NCI-H2107 treated with DMSO at 0.1 percent for 48 hours (cell line): Measurements from ENCODE around the gene PTPRM.

Experiments used
- DNase-seq: peaks from one replicate; lab custom pipeline; 2025; ENCODE audit not compliant: unreplicated experiment; lab: John Stamatoyannopoulos, UW

The PTPRM gene

DNA sequence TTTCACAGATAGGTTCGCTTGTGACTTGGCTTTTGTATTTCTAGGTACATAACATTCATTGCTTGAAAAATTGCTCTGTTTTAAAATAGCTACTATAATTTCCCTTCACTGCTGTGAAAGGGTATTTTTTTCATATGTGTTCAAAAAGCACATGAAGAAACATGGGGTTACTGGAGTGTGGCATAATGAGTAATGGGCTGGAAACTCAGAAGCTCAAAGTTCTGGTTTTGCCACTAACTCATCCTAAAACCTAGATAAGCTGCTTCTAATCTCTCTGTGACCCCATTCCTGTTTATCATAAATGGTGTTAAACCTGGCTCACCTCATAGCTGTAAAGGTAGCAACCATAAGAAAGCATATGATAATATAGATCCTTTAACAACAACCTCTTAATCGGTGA lies 319.3 kb downstream of the PTPRM start:
- DNase-seq: no peak

DNA sequence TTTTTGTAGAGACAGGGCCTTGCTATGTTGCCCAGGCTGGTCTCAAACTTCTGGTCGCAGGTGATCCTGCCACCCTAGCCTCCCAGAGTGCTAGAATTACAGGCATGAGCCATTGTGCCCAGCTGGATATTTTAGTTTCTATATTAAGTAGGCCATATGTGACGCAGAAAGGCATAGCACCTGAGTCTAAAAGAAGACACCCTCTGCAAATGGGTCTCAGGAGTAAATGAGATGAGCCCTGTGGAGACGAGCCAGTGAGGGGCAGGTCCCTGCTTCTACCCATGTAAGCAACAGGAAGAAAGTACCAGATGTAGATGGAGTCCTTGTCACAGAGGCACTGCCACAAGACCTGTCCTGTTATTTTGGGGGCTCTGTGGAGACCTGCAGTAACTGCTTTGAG lies 322.4 kb downstream of the PTPRM start:
- no peak for DNase-seq

DNA sequence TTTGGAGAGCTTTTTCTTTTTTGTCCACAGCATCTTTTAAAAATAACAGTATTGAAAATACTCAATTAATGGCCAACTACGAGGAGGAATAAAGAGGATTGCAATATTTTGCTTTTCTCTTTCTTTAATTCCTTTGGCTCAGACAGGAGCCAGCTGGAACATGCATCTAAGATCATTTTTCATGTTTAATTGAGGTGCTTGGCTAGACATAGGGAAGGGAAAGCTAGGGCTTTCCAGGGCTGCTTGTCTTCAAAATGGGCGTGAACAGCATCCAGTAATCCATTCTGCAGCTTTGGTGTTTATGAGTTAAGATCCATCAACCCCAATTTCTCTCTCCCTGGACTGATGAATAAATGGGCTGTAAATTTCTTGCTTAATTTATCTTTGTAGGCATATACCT lies 323.0 kb downstream of the PTPRM start:
- no peak for DNase-seq

DNA sequence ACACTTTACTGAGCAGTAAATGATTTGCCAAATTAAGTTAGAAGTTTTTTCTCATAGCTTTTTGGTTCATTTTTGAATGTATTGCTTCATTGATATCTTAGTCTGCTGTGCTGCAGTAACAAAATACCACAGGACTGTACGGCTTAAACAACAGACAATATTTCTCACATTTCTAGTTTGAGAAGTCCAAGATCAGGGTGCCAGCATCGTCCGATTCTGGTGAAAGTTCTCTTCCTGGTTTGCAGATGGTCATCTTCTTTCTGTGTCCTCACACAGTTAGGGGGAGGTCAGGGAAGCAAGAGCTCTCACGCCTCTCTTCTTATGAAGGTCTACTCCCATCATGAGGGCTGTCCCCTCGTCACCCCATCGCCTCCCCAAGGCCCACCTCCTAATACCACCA lies 325.4 kb downstream of the PTPRM start:
- no peak for DNase-seq

DNA sequence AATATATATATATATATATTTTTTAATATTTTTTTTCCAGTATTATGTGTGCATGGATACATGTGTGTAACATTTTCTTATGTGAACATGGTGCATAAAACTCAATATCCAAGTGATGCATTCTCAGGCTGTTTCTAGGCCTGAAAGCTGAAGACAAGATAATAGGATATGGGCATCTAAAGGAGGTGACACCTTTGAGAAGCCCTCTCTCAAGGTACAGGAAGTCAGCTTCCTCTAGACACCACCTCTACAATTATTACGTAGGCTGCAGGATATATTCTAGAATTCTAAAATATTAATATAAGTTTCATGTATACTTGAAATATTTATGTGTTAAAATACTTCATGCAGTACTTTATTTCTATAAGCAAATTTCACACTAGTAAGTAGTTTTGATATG lies 327.5 kb downstream of the PTPRM start:
- DNase-seq: no peak

DNA sequence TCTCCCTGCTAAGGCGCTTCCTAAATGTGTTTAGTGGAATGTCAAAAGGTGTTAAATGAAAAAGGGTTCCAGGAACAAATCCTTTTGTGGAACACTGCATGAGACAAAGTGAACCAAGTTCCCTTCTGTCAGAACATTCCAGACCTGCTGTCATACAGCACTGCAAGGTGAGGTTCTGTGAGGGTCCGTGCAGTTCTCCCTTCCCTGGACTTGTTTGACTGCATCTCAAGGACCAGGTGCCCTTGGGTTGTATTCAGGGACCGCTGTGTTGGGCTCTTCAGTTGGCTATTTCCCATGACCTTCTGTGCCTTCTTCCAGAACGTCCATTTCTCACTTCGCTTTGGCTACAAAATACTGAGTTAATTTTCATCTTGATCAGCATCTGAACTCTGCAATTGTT lies 328.2 kb downstream of the PTPRM start:
- DNase-seq: no peak

DNA sequence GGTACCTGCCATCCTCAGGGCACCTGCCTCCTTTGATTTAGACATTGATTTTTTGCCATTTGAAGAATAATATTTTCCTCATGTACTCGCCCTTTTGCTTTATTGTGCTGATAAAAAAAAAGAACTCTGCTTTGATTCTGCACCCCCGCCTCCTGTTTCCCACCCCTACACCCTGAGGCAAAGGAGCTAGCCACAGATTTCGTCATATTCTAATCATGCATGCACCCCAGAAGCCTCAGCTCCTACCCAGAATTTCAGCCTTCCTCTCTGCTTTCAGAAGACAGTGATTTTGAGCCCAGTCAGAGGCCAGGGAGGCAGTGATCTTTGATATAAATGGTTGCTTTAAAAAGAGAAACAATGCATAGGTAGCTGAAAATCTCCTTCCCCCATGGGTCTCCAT lies 329.0 kb downstream of the PTPRM start:
- DNase-seq: no peak

DNA sequence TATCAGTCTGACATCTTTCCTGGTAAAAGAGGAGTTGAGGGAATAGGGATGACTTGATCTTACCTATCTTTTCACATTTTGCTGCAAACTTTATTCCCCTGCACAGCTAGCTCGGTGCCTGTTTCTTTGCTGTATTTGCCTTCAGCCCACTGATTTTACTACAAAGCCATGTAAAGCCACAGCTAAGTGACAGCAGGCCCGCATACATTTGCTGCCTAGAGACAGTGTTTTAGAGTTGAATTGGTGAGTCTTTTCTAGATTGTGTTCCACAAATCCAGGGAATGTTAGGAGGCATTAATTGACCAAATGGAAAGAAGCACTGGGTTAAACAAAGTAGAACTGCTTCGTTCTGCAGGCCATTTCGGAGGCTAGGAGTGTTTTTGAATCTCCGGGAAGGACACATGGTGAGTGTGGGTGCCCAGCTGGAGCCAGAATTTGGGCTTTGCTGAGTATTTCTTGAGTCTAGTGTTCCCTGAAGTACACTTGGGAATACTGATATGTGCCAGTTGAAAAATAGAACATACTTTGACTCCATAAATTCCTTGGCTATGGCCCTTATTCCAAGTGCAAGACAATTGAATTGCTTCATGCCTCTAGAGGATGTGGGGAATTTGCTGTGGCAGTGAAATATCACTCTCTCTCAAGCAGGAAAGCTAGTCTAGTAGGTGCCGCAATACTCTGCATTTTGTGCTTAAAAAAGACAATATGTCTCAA lies 329.8 kb downstream of the PTPRM start:
- no peak for DNase-seq

DNA sequence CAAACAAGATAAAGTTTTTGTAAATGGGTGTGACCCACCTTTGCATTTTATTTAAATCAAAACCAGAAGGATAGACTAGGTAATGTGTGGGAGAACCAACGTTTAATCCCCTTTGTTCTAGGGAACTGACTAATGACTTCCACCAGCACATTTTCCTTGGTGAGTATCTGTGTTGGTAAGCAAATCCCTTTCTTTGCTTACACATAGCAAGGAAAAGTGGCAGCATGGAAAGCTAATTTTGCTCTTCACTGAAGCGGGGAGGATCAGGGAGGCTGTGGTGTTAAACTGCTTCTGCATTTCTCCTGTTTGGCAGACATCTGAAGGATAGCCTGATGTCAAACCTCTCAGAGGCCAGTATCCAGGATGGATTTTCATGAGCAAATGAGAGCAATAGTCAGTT lies 331.1 kb downstream of the PTPRM start:
- no peak for DNase-seq

DNA sequence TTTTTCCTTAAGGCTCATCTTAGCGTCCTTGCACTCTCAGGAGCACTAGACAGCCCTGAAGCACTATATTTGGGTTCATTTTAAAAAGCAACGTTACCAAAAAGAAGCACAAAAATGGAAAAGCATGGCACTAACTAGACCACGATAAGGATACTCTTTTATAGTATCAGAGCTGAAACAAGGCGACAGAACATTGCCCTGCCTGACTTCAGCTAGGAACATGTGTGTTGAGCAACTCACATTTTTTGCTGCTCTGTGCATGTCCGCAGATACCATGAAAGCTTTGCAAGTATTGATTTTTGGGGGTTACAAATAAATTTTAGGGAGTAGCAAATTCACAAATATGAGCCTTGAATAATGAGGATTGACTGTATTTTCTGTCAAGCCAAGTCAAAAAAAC lies 332.0 kb downstream of the PTPRM start:
- no peak for DNase-seq

DNA sequence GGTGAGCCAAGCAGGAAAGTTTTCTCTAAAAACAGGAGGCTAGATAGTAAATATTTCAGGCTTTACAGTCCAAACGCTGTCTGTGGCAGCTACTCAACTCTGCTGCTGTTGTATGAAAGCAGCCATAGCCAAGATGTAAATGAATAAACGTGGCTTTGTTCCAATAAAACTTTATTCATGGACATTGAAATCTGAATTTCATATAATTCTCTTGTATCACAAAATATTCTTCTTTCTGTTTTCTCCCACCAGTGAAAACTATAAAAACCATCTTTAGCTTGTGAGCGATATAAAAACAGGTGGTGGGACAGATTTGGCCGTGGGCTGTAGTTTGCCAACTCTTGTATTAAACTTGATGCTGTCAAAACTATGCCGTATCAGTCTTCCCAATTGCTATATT lies 333.0 kb downstream of the PTPRM start:
- DNase-seq: no peak

DNA sequence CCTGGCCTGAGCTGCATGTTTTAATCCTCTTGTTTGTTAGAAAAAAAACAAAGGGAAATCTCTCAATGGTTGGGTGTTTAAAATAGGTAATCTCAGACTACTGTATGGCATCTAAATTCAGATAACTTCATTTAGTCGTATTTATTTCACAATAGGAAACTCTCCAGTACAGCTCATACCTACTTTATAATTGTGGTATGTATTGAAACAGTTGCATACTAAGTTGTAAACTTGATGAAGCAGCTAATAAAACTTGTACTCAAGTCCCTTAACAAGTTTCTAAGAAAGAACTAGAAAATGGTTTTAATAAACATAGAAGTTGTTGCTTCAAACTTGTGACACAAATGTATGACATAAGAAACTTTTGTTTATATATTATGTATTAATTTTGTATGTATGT lies 334.5 kb downstream of the PTPRM start:
- DNase-seq: no peak

DNA sequence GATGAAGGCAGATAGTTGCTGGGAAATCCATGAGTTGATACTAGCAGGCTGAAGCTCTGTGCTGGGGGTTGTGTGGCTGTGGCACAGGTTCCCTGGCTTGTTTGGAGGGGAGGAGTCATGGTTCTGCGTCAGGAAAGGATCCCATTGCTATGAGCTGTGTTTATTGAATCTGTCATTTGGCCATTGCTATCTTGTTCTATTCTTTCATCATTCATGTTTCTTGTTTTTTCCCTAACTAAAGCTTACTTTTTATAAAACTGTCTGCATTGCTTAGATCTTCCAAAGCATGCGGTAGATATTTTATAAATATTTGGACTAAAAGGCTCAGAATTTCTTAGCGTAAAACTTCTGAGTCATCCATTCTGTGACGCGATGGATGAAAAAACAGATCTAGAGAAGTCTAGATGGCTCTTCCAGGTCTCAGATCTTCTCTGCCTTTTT lies 335.3 kb downstream of the PTPRM start:
- no peak for DNase-seq

DNA sequence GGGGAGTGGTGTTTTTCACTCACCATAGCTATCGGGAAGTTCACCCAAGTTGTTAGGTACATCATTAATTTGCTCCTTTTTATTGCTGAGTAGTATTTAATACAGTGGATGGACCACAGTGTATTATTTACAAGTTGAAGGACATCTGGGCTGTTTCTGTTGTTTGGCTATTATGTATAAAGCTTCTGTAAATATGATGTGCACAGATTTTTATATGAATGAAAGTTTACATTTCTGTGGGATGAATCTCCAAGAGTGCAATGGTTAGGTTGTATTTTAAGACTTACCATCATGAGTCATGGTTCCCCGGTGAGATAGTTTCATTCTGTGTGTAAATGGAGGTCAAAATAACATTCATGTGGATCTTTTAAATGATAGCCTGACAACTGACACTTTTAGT lies 337.4 kb downstream of the PTPRM start:
- no peak for DNase-seq

DNA sequence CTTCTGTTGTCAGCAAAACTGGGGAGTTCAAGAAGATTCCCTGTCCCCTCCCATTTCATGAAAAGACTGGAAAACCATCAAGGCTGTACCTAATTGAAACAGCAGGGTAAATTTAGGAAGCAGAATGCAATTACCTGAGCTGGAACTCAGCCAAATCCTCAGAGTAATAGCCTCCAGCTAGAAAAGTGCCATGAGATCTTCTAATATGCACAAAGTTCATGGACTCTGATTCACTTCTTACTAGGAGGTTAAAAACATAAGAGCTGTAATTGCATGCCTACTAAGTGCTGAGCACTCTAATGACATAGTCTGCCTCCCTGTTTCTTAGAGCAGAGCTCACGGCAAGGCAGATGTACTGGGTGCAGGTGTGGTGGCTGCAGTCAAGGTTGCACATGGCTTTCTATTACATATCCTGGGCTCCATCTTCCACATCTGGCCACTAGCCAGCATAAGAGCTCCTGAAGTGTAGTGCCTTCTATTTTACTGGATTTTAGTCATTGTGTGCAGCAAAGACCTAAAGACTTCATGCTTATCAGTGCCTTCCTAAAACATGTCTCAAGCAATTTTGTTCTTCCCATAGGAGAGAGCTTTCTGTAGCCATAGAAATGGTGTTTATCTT lies 341.7 kb downstream of the PTPRM start:
- peak; percentile 60 for DNase-seq

DNA sequence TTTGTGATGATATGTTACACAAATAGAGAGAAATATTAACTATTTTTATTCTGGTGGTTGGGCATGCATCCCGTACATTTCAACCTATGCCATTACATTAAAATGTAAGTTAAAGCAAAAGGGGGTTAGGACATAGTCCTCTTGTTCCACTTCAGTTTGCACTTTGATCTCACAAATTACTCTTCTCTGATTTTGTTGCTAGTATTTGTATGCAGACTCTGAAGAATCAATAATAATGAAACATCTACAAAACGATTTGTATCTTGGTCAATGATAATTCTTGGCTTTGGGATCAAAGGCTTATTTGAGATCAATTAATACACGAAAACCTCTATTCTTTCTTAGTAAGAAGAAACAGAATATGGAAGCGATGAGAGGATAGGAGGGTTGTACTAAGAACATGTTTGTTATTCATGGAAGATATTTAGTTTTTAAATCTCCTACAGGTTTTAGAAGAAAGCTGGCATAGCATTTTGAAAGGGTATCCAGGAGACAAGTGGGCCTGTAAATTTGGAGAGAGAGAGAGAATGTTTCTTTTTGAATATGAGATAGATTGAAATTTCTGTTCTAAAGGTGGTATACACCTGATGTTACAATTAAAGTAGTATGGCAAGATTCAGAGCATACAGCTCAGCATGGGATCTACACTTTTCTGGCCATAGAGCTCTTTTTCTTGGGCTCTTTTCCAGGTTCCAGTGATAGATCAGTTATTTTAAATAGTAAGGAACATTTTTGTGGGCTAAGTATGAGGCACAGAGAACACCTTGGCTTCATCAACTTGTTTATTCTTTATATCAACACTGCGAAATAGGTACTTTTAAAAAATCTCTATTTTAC lies 347.9 kb downstream of the PTPRM start:
- no peak for DNase-seq

DNA sequence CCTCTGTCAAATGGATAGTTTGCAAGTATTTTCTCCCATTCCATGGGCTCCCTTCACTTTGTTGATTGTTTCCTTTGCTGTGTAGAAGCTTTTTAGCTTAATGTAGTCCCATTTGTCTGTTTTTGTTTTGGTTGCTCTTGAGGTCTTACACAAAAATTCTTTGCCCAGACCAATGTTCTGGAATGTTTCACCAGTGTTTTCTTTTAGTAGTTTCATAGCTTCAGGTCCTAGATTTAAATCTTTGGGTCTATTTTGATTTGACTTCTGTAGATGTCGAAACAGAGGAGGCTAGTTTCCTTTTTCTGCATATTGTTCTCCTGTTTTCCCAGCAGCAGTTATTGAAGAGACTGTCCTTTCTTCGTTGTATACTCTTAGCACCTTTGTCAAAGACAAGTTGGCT lies 351.6 kb downstream of the PTPRM start:
- DNase-seq: no peak

DNA sequence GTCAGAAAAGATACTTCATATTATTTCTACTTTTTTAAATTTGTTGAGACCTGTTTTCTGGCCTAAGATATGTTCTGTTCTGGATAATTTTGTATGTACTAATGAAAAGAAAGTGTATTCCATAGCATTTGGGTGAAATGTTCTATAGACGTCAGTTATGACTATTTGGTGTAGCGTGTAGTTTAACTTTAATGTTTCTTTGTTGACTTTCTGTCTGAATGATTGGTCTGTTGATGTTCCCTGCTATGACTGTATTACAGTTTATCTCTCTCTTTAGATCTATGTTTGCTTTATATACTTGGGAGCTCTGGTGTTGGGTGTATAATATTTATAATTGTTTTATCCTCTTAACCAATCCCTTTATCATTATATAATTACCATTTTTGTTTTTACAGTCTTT lies 352.4 kb downstream of the PTPRM start:
- no peak for DNase-seq

DNA sequence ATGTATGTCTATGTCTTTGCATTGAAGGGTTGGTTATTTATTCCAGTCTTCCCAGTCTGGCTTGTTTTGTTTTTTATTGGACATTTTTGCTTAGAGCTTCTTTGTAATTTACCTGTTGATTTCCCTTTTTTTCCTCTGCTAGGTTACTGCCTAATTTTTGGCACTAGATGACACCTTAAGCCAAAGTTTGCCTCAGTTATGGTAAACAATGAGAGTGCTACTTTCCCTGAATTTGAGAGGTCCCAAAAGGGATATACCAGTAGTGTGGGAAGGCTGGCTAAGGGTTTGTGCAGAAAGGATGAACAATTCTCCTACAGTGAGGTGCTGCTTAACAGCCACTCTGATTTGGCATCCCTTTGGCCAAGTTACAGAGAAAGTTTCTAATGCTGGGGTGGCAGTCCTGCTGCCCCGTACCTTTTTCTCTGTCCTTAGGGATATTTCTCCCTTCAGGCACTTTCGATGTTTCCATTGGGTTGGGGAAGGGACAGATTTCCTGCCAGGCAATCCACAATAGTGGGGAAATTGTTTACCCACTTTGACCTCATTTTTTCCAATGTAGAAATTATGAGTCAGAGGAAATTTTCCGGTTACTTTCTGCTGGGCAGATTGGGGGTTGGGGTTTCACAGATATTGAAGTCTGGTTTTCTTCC lies 354.9 kb downstream of the PTPRM start:
- no peak for DNase-seq

DNA sequence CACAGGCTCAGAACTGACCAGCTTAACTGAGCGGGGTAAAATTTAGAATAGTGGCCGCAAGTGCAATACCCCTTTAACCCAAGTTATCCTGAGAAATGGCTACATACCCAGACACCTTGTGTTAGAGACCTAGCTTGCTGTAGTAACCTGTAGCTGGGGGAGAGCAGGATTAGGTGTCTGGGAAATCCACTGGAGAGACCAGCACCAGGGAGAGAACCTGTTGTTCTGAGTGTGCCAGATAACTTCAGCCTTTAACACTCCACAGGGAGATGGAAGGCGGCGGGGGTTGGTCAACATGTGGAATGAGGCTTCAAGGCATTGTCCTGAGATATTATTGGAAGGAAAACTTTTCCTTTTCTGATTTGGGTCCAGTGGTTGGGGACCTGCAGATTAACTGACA lies 356.0 kb downstream of the PTPRM start:
- no peak for DNase-seq

DNA sequence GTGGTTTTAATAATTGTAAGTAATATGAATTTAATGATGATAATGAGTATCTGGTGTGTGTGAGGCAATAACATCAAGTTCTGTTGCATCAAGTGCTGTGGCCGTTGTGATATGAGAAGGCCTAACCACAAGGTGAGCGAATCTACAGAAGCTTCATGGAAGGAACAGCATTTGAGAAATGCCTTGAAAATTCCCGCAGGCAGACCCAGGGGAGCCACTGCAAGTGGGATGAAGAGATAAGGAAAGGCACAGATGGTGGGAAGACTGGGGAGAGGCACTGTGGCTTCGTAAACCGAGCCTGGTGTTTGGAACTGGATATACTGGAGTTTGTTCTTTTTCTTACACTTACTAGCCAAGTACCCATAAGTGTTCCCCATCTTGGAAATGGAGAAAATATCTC lies 357.5 kb downstream of the PTPRM start:
- DNase-seq: no peak

DNA sequence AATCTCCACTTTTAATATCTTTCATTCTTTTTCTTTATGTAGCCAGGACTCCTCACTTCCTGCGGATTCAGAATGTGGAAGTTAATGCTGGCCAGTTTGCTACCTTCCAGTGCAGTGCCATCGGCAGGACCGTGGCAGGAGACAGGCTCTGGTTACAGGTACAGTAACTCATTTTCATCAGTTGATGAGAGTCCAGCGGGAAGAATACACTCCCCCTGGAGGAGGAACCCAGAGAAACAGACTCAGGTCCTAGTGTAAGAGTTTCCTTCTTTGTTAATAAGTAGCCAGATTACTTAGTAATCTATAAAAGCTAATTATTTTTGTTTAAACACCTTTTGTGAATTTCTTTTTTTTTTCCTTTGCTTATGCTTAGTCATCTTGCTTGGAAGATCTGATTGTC lies 359.4 kb downstream of the PTPRM start:
- peak; percentile 2 for DNase-seq
